SK-N-SH treated with all-trans-retinoic acid at 6 μM for 48 hours (cell line): ENCODE measurements around the gene CHRM3.

ENCODE experiments used
- ATAC-seq: fragments of 200-7000 bp; cut with Tn5 transposase; 3 replicates; pipeline ENCODE4 v1.9.1; 2020; ENCODE audit warnings: mild to moderate bottlenecking, moderate library complexity
- BACH2 ChIP-seq: fragments of 250-450 bp; sonication (Bioruptor Pico); IDR thresholded peaks from 2 replicates; pipeline ENCODE4 v1.9.0; 2021; ENCODE audit warnings: mild to moderate bottlenecking, borderline replicate concordance
- ESRRG ChIP-seq: fragments of 250-450 bp; sonication (Bioruptor Pico); IDR thresholded peaks from 2 replicates; pipeline ENCODE4 v1.6.1; 2021; ENCODE audit warnings: mild to moderate bottlenecking
- ISL1 ChIP-seq: fragments of 250-450 bp; sonication (Bioruptor Pico); IDR thresholded peaks from 2 replicates; pipeline ENCODE4 v2.1.2; 2022; ENCODE audit warnings: mild to moderate bottlenecking, moderate library complexity
- OSR1 ChIP-seq: fragments of 250-450 bp; sonication (Bioruptor Pico); IDR thresholded peaks from 2 replicates; pipeline ENCODE4 v1.8.0; 2022; ENCODE audit warnings: moderate library complexity, mild to moderate bottlenecking, inconsistent platforms
- PPARA ChIP-seq: fragments of 250-450 bp; sonication (Bioruptor Pico); IDR thresholded peaks from 2 replicates; pipeline ENCODE4 v1.5.0; 2020; ENCODE audit warnings: mild to moderate bottlenecking, borderline replicate concordance
- TCF4 ChIP-seq: fragments of 250-450 bp; sonication (Bioruptor Pico); IDR thresholded peaks from 2 replicates; pipeline ENCODE4 v1.8.0; 2021; ENCODE audit warnings: mild to moderate bottlenecking, moderate library complexity, borderline replicate concordance
- TSHZ2 ChIP-seq: fragments of 250-450 bp; sonication (Bioruptor Pico); IDR thresholded peaks from 2 replicates; pipeline ENCODE4 v1.5.0; 2020; ENCODE audit warnings: mild to moderate bottlenecking, moderate library complexity
- ZFP3 ChIP-seq: fragments of 250-450 bp; sonication (Bioruptor Pico); IDR thresholded peaks from 2 replicates; pipeline ENCODE4 v1.5.0; 2020; ENCODE audit warnings: mild to moderate bottlenecking, moderate library complexity
- ZFP30 ChIP-seq: fragments of 450-650 bp; formaldehyde crosslinking; IDR thresholded peaks from 2 replicates; pipeline ENCODE4 v1.5.0; 2022; ENCODE audit warnings: mild to moderate bottlenecking, moderate library complexity
- ZNF8 ChIP-seq: fragments of 450-650 bp; formaldehyde crosslinking; IDR thresholded peaks from 2 replicates; pipeline ENCODE4 v1.5.0; 2020; ENCODE audit warnings: mild to moderate bottlenecking, moderate library complexity
- TF ChIP-seq, protein P1 (sequence below): fragments of 250-450 bp; sonication (Bioruptor Pico); IDR thresholded peaks from 2 replicates; pipeline ENCODE4 v1.8.0; 2021; ENCODE audit warnings: low read depth, mild to moderate bottlenecking, moderate library complexity, borderline replicate concordance
- TF ChIP-seq, protein P2 (sequence below): fragments of 250-450 bp; sonication (Bioruptor Pico); IDR thresholded peaks from 2 replicates; pipeline ENCODE4 v1.5.1; 2021; ENCODE audit warnings: mild to moderate bottlenecking, moderate library complexity

CHRM3 gene

DNA sequence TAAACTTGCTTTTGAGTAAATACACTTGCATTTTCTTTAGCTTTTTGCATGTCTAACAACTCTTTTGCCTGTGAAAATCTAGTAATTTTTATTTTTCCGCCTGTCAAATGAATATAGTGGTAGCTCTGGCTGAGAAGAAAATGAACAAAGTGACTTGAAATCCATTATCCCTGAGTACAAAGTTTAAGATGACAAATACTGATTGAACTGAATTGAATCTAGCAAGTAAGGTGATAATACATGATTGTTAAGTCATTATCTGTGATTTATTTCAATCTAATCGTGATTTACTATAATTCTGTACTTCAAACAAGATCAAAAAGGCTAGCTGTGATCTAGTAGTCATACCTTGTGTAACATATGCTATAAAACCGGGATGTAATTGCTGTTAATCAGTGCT is 42.8 kb downstream of the CHRM3 start (continued):
- TF ChIP-seq, protein P1, sequence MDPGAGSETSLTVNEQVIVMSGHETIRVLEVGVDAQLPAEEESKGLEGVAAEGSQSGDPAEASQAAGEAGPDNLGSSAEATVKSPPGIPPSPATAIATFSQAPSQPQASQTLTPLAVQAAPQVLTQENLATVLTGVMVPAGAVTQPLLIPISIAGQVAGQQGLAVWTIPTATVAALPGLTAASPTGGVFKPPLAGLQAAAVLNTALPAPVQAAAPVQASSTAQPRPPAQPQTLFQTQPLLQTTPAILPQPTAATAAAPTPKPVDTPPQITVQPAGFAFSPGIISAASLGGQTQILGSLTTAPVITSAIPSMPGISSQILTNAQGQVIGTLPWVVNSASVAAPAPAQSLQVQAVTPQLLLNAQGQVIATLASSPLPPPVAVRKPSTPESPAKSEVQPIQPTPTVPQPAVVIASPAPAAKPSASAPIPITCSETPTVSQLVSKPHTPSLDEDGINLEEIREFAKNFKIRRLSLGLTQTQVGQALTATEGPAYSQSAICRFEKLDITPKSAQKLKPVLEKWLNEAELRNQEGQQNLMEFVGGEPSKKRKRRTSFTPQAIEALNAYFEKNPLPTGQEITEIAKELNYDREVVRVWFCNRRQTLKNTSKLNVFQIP (CRISPR knock-in tag), result no peak
- no peak for TF ChIP-seq BACH2 (CRISPR knock-in tag)
- TF ChIP-seq ZNF8 (CRISPR knock-in tag), result no peak
- TF ChIP-seq, protein P2, sequence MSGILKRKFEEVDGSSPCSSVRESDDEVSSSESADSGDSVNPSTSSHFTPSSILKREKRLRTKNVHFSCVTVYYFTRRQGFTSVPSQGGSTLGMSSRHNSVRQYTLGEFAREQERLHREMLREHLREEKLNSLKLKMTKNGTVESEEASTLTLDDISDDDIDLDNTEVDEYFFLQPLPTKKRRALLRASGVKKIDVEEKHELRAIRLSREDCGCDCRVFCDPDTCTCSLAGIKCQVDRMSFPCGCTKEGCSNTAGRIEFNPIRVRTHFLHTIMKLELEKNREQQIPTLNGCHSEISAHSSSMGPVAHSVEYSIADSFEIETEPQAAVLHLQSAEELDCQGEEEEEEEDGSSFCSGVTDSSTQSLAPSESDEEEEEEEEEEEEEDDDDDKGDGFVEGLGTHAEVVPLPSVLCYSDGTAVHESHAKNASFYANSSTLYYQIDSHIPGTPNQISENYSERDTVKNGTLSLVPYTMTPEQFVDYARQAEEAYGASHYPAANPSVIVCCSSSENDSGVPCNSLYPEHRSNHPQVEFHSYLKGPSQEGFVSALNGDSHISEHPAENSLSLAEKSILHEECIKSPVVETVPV (CRISPR knock-in tag), result no peak

DNA sequence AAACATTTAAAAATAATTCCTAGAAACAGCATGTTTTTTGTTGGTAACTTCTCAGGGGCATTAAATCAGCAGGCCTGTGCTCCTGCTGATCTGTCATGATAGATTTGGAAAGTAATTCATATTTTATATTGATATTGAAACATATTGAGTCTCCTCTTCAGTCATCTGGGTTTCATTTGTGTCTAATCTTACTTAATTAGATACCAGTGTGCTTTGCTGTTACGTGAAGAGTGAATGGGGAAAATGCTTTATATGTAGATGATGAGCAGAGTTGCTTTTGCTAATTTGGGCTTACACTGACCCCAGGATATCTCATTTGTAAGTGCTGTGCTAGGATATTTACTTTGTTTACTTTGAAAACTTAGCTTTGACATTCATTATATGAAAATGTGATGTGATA is 45.9 kb downstream of the CHRM3 start:
- TF ChIP-seq ZFP30 (CRISPR knock-in tag), result no peak
- peak; percentile 69 for TF ChIP-seq TCF4 (CRISPR knock-in tag)
- TF ChIP-seq OSR1 (CRISPR knock-in tag), result no peak
- no peak for TF ChIP-seq ESRRG (CRISPR knock-in tag)
- TF ChIP-seq ZFP3 (CRISPR knock-in tag), result no peak
- no peak for TF ChIP-seq TSHZ2 (CRISPR knock-in tag)
- no peak for TF ChIP-seq PPARA
- no peak for TF ChIP-seq ISL1 (CRISPR knock-in tag)

GRCh38 chr1:239434181-239434580 is 47.8 kb downstream of the CHRM3 start:
- TF ChIP-seq ZFP30 (CRISPR knock-in tag) (no peak), ZNF8 (CRISPR knock-in tag) (no peak), OSR1 (CRISPR knock-in tag) (no peak), TCF4 (CRISPR knock-in tag) (no peak)
- ATAC-seq, result no peak

More for the DNA sequence above, 45.9 kb downstream of the CHRM3 start:
- no peak for ATAC-seq
